Mucosa of rectum (tissue), 2 donors: Measurements from ENCODE around the gene ROCK2.
"Not testable (repeated sequence)": the region's sequence is repeated elsewhere in the genome, so short reads cannot be mapped to it uniquely, and the experiment has no call there.

Experiments
- H3K27ac ChIP-seq, 2 donors: one replicate each; pipeline ENCODE4 v1.7.0; 2013; ENCODE audit warnings: inconsistent platforms in 2 of 2, low read depth in 2 of 2, low read length in 2 of 2
- H3K27me3 ChIP-seq, 2 donors: one replicate each; pipeline ENCODE4 v1.7.0; 2013; ENCODE audit warnings: low read length in 2 of 2; ENCODE audit not compliant: control insufficient read depth in 2 of 2, insufficient read depth in 2 of 2
- H3K36me3 ChIP-seq, 2 donors: one replicate each; pipeline ENCODE4 v1.7.0; 2013; ENCODE audit warnings: low read length in 2 of 2; ENCODE audit not compliant: control insufficient read depth in 2 of 2, insufficient read depth in 2 of 2
- H3K4me1 ChIP-seq, 2 donors: one replicate each; pipeline ENCODE4 v1.7.0; 2013; ENCODE audit warnings: low read length in 2 of 2, mild to moderate bottlenecking in 1 of 2; ENCODE audit not compliant: control insufficient read depth in 2 of 2, insufficient read depth in 2 of 2
- H3K4me3 ChIP-seq, 2 donors: one replicate each; pipeline ENCODE4 v1.7.0; 2013; ENCODE audit warnings: low read length in 2 of 2
- H3K9ac ChIP-seq, 2 donors: one replicate each; pipeline ENCODE4 v1.7.0; 2013; ENCODE audit warnings: low read length in 2 of 2, low read depth in 1 of 2, mild to moderate bottlenecking in 1 of 2
- H3K9me3 ChIP-seq, 2 donors: one replicate each; pipeline ENCODE4 v1.7.0; 2013; ENCODE audit warnings: low read length in 2 of 2; ENCODE audit not compliant: control insufficient read depth in 2 of 2
- donor health status: healthy.
- donor health status: Normal muscosa, but diverticular disease.

Gene ROCK2

DNA sequence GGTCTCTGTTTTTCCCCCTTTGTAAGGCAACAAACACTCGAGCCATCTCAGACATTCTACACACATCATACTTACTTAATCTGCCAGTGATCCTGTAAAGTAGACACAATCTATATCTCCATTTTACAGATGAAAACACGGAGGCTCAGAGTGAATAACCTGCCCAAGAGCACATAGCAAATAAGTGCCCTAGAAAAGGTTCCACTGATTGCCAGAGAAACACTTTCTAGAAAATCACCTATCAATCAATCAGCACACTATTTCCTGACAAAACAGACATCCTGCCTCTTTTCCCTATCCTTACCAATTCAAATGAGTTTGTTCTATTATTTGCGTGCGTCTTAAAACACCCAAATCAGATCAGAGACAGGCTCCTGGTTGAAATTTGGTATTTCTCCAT lies 165.2 kb downstream of the ROCK2 start:
- Histone ChIP-seq H3K36me3 (peaks cover 17 to 22% of the 10 kb centered on the region in 2 donors), H3K27ac (no peak overlapping the region), H3K9me3 (no peaks in the 10 kb centered on the region), H3K27me3 (no peaks in the 10 kb centered on the region), H3K4me3 (no peak overlapping the region), H3K4me1 (no peaks in the 10 kb centered on the region), H3K9ac (no peak overlapping the region)

DNA sequence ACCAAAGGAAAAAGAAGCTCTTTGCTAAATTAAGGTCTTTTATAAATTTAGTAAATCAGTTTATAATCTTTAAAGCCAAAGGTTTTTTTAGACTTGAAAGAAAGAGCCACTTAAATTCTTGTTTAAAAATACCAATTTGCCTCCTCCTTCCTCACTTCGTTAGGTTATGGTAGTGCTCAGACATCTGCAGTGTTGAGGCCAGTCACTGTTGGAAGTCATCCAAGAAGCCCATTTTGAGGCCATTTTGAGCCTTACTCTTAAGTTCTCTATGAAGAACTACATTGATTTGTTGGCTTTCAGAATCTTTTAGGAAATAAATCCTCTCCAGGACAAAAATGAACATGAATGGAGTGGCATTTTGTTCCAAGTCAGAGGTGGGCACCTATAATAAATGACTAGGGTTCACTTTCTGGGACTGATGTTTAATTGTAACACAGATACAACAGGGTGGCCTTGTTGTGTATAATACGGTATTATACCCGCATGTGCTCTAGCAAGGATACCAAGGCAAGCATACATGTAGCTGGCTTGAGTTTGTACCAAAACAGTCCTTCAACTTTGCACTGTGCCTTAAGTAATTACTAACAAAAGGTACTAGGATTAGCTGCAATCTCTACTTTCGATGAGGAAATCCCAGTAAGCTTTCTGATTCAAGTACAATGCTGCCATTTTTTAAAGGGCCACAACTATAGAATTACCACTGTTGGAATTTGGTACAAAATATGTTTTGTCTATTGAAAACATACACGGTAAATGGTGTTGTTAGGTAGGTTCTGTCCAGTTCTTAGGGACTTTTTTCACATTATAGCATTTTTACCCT lies 166.4 kb downstream of the ROCK2 start:
- Histone ChIP-seq H3K9me3 (no peaks in the 10 kb centered on the region), H3K4me1 (no peaks in the 10 kb centered on the region), H3K27ac (no peak overlapping the region), H3K36me3 (peaks cover 13 to 15% of the 10 kb centered on the region in 2 donors), H3K9ac (no peak overlapping the region), H3K27me3 (no peaks in the 10 kb centered on the region), H3K4me3 (no peak overlapping the region)

GRCh38 chr2:11175293-11175795 lies 169.1 kb downstream of the ROCK2 start:
- Histone ChIP-seq H3K9me3 (no peaks in the 10 kb centered on the region), H3K27ac (no peak overlapping the region), H3K36me3 (peaks cover 4 to 8% of the 10 kb centered on the region in 2 donors), H3K4me3 (no peak overlapping the region), H3K27me3 (no peaks in the 10 kb centered on the region), H3K4me1 (no peaks in the 10 kb centered on the region), H3K9ac (no peak overlapping the region)

DNA sequence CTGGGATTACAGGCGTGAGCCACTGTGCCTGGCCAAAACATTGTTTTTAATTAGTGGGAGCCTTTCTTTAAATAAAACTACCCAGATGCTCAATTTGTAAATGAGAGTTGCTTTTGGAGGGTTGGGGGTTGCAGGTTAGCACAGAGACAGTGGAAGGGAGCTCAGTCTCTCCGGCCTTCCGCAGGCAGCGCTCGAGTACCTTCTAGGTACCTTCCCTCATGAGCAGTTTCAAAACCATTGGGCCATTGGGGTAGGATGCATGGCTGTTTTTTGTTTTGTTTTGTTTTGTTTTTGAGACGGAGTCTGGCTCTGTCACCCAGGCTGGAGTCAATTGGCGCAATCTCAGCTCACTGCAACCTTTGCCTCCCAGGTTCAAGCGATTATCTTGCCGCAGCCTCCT lies 170.2 kb downstream of the ROCK2 start:
- Histone ChIP-seq H3K9me3 (no peaks in the 10 kb centered on the region), H3K27me3 (no peaks in the 10 kb centered on the region), H3K9ac (no peak overlapping the region), H3K36me3 (peaks cover 0 to 4% of the 10 kb centered on the region in 2 donors), H3K4me1 (no peaks in the 10 kb centered on the region), H3K4me3 (no peak overlapping the region), H3K27ac (no peak overlapping the region)

GRCh38 chr2:11169333-11169732 lies 175.1 kb downstream of the ROCK2 start:
- no peaks in the 10 kb centered on the region for H3K4me1 ChIP-seq
- H3K27ac ChIP-seq, result no peak overlapping the region
- no peak overlapping the region for H3K4me3 ChIP-seq
- H3K36me3 ChIP-seq, result no peaks in the 10 kb centered on the region
- H3K27me3 ChIP-seq, result no peaks in the 10 kb centered on the region
- H3K9me3 ChIP-seq, result no peaks in the 10 kb centered on the region
- no peak overlapping the region for H3K9ac ChIP-seq

- Histone ChIP-seq H3K36me3 (no peaks in the 10 kb centered on the region), H3K27ac (no peak overlapping the region), H3K4me3 (no peak overlapping the region), H3K4me1 (no peaks in the 10 kb centered on the region), H3K27me3 (no peaks in the 10 kb centered on the region), H3K9ac (no peak overlapping the region), H3K9me3 (no peaks in the 10 kb centered on the region)
Observed at GRCh38 chr2:11168488-11168887, 175.9 kb downstream of the ROCK2 start.

- Histone ChIP-seq H3K9ac (no peak overlapping the region), H3K9me3 (no peaks in the 10 kb centered on the region), H3K36me3 (no peaks in the 10 kb centered on the region), H3K4me1 (no peaks in the 10 kb centered on the region), H3K4me3 (no peak overlapping the region), H3K27me3 (no peaks in the 10 kb centered on the region), H3K27ac (no peak overlapping the region)
Observed at GRCh38 chr2:11166476-11166875, 178.0 kb downstream of the ROCK2 start.

DNA sequence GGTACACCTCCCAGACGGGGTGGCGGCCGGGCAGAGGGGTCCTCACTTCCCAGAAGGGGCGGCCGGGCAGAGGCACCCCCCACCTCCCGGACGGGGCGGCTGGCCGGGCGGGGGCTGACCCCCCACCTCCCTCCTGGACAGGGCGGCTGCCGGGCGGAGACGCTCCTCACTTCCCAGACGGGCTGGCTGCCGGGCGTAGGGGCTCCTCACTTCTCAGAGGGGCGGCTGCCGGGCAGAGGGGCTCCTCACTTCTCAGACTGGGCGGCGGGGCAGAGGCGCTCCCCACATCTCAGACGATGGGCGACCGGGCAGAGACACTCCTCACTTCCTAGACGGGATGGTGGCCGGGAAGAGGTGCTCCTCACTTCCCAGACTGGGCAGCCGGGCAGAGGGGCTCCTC lies 179.4 kb downstream of the ROCK2 start:
- not testable (repeated sequence) for H3K9me3 ChIP-seq, H3K27ac ChIP-seq, H3K27me3 ChIP-seq, H3K4me1 ChIP-seq, H3K36me3 ChIP-seq, H3K4me3 ChIP-seq, H3K9ac ChIP-seq

DNA sequence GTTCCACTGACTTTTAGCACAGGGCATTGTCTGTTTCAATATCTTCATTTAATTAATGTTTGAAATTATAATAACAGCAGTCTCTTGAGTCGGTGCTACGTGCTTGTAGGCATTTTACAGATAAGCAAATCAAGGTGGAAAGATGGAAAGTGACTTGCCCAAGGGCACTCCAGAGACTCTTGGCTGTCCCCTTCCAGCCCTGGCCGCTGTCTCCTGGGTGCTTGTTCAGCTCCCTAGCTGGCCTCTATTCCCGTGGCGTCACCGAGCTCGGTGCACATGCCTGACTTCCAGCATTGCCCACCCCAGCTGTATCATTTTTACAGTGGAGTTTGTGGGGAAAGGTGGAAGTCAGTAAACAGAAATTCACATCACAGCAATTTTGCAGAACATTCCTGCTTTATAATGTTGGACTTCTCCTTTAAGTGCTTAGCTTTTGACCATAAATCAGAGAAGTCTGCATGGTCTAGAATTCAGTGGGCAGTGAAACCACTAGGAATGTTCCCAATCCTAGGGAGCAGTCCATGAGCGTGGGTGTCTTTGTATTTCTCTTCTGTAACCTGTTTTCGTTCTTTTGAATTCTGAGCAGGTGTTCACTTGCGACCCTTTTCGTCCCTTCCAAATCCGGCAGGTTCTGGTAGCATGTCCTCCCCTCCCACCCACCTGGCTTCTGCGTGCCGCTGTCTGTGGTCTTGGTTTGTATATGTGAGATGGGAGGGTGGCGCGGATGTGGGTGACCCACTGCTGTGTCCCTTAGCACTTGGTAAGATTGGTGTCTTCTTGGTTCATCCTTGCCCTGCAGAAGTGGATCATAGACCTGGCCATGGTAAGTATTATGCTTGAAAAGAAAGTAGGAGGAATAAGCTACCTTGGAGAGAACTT lies 180.8 kb downstream of the ROCK2 start:
- Histone ChIP-seq H3K9ac (no peak overlapping the region), H3K27ac (no peak overlapping the region)

DNA sequence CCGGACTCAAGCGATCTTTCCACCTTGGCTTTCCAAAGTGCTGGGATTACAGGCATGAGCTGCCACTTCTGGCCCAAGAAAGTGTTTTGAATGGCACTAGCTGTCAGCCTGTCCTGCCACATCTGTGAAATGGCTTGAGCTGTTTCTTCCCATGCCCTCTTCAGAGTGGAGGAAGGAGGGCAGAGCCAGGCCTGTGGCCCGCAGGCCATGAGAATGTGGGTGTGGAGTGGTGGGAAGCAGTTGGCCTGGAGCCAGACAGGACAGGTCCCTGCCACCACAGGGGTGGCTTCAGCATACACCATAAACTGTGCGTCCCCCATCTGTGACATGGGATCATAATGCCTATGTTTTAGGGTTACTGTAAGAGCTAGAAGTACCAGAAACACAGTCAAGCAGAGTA lies 182.7 kb downstream of the ROCK2 start:
- no peaks in the 10 kb centered on the region for H3K36me3 ChIP-seq
- no peaks in the 10 kb centered on the region for H3K9me3 ChIP-seq
- H3K4me1 ChIP-seq, result no peaks in the 10 kb centered on the region
- no peaks in the 10 kb centered on the region for H3K27me3 ChIP-seq
- no peak overlapping the region for H3K9ac ChIP-seq
- H3K4me3 ChIP-seq, result no peak overlapping the region
- H3K27ac ChIP-seq, result no peak overlapping the region

More for the DNA sequence above, 180.8 kb downstream of the ROCK2 start:
- Histone ChIP-seq H3K27me3 (no peaks in the 10 kb centered on the region), H3K4me3 (no peak overlapping the region), H3K4me1 (no peaks in the 10 kb centered on the region), H3K36me3 (no peaks in the 10 kb centered on the region), H3K9me3 (no peaks in the 10 kb centered on the region)
